HG03060 (cell line): Measurements from ENCODE around the gene TRAPPC5.

Experiments
- ATAC-seq: cut with Tn5 transposase; IDR thresholded peaks from one replicate; pipeline ENCODE4 v1.9.1; 2021; ENCODE audit warnings: low read depth, moderate number of reproducible peaks; ENCODE audit not compliant: unreplicated experiment

Gene TRAPPC5

GRCh38 chr19:7729831-7730285 lies 49.2 kb downstream of the TRAPPC5 start:
- ATAC-seq: no peak

- no peak for ATAC-seq
These were observed 49.9 kb downstream of the TRAPPC5 start for GRCh38 chr19:7730286-7731217.

GRCh38 chr19:7731218-7731595 lies 50.6 kb downstream of the TRAPPC5 start:
- no peak for ATAC-seq

GRCh38 chr19:7731615-7732014 lies 51.0 kb downstream of the TRAPPC5 start:
- no peak for ATAC-seq

GRCh38 chr19:7732045-7732444 lies 51.4 kb downstream of the TRAPPC5 start, which contains the start of gene CLEC4G:
Gene CLEC4G, minus strand, starts transcription at chr19:7732110. Its CDS starts 8 bp downstream, at chr19:7732102.
- ATAC-seq: no peak

- no peak for ATAC-seq
These were observed 52.7 kb downstream of the TRAPPC5 start for GRCh38 chr19:7733376-7733775.

- no peak for ATAC-seq
These were observed 53.9 kb downstream of the TRAPPC5 start for GRCh38 chr19:7734220-7735203.

- ATAC-seq: no peak
These were observed 55.5 kb downstream of the TRAPPC5 start for GRCh38 chr19:7736148-7736547.

GRCh38 chr19:7737215-7737614 lies 56.6 kb downstream of the TRAPPC5 start:
- ATAC-seq: no peak
